WTC11 (cell line): ENCODE results near the gene MIP. TPM values are rescaled to one million over a fixed set of nuclear protein-coding genes. Genes with fewer than 3 reads are reported as not detected.

Source experiments
- ATAC-seq: fragments of 200-7000 bp; cut with Tn5 transposase; 2 replicates; pipeline ENCODE4 v1.10.0; 2021; ENCODE audit warnings: mild to moderate bottlenecking, moderate library complexity
- CTCF ChIA-PET: fragments of 300-600 bp; sonication (Branson Sonifier 250); formaldehyde crosslinking; loops from one replicate; lab custom pipeline; 2021; ENCODE audit warnings: antibody characterized with exemption; lab: Charles Lee
- POLR2A ChIA-PET: fragments of 350-600 bp; sonication (Branson Sonifier 250); formaldehyde crosslinking; loops from one replicate; lab custom pipeline; 2021; ENCODE audit warnings: antibody characterized with exemption; lab: Charles Lee
- DNase-seq: peaks from one replicate; pipeline ENCODE4 v3.0.0; 2021; ENCODE audit warnings: low spot score
- H3K27ac Mint-ChIP-seq: 2 replicates; pipeline ENCODE4 v1.8.0; 2021; ENCODE audit warnings: mixed read lengths
- H3K27me3 Mint-ChIP-seq: 2 replicates; pipeline ENCODE4 v1.8.0; 2021; ENCODE audit warnings: low read depth, mild to moderate bottlenecking, moderate library complexity, mixed read lengths
- H3K36me3 Mint-ChIP-seq: 2 replicates; pipeline ENCODE4 v1.8.0; 2021; ENCODE audit warnings: mixed read lengths
- H3K4me1 Mint-ChIP-seq: 2 replicates; pipeline ENCODE4 v1.8.0; 2022; ENCODE audit warnings: mixed read lengths
- H3K4me3 Mint-ChIP-seq: 2 replicates; pipeline ENCODE4 v1.8.0; 2021; ENCODE audit warnings: mild to moderate bottlenecking, moderate library complexity, mixed read lengths
- H3K9me3 Mint-ChIP-seq: 2 replicates; pipeline ENCODE4 v1.8.0; 2021; ENCODE audit warnings: mixed read lengths
- AR ChIP-seq: fragments of 250-450 bp; sonication (Bioruptor Pico); IDR thresholded peaks from 2 replicates; pipeline ENCODE4 v1.9.0; 2021; ENCODE audit warnings: mild to moderate bottlenecking
- ATF6 ChIP-seq: sonication (generic); formaldehyde crosslinking; IDR thresholded peaks from 2 replicates; pipeline ENCODE4 v1.8.1; 2023; ENCODE audit warnings: mild to moderate bottlenecking, missing genetic modification reagents
- FOXP4 ChIP-seq: sonication (generic); formaldehyde crosslinking; IDR thresholded peaks from 2 replicates; pipeline ENCODE4 v1.8.0; 2022; ENCODE audit warnings: mild to moderate bottlenecking, missing genetic modification reagents
- HMGXB4 ChIP-seq: sonication (generic); formaldehyde crosslinking; IDR thresholded peaks from 2 replicates; pipeline ENCODE4 v1.8.1; 2023; ENCODE audit warnings: mild to moderate bottlenecking, moderate library complexity, missing genetic modification reagents
- MXD4 ChIP-seq: fragments of 250-450 bp; sonication (Bioruptor Pico); IDR thresholded peaks from 2 replicates; pipeline ENCODE4 v1.8.0; 2021; ENCODE audit warnings: mild to moderate bottlenecking, moderate library complexity, borderline replicate concordance
- MYBL2 ChIP-seq: sonication (generic); formaldehyde crosslinking; IDR thresholded peaks from 2 replicates; pipeline ENCODE4 v1.8.1; 2023; ENCODE audit warnings: mild to moderate bottlenecking, moderate library complexity, missing genetic modification reagents
- NR1H2 ChIP-seq: sonication (generic); formaldehyde crosslinking; IDR thresholded peaks from 2 replicates; pipeline ENCODE4 v1.9.0; 2021; ENCODE audit warnings: mild to moderate bottlenecking, moderate library complexity, missing genetic modification reagents
- NR3C1 ChIP-seq: sonication (generic); formaldehyde crosslinking; conservative IDR thresholded peaks from 2 replicates; pipeline ENCODE4 v1.8.1; 2023; ENCODE audit warnings: low read depth, mild to moderate bottlenecking, missing genetic modification reagents
- RELA ChIP-seq: sonication (generic); formaldehyde crosslinking; IDR thresholded peaks from 2 replicates; pipeline ENCODE4 v1.8.1; 2022; ENCODE audit warnings: missing genetic modification reagents, mild to moderate bottlenecking, borderline replicate concordance
- RORB ChIP-seq: fragments of 250-450 bp; sonication (Bioruptor Pico); IDR thresholded peaks from 2 replicates; pipeline ENCODE4 v1.9.0; 2021; ENCODE audit warnings: mild to moderate bottlenecking
- SMAD4 ChIP-seq: sonication (generic); formaldehyde crosslinking; IDR thresholded peaks from 2 replicates; pipeline ENCODE4 v1.8.0; 2022; ENCODE audit warnings: mild to moderate bottlenecking, missing genetic modification reagents
- SP1 ChIP-seq: sonication (generic); formaldehyde crosslinking; conservative IDR thresholded peaks from 2 replicates; pipeline ENCODE4 v1.8.1; 2022; ENCODE audit warnings: missing genetic modification reagents
- TP53 ChIP-seq: sonication (generic); formaldehyde crosslinking; IDR thresholded peaks from 2 replicates; pipeline ENCODE4 v1.8.1; 2023; ENCODE audit warnings: mild to moderate bottlenecking, missing genetic modification reagents
- ZBTB21 ChIP-seq: sonication (generic); formaldehyde crosslinking; IDR thresholded peaks from 2 replicates; pipeline ENCODE4 v1.8.1; 2023; ENCODE audit warnings: mild to moderate bottlenecking, missing genetic modification reagents, borderline replicate concordance
- ZBTB43 ChIP-seq: sonication (generic); formaldehyde crosslinking; IDR thresholded peaks from 2 replicates; pipeline ENCODE4 v1.8.1; 2023; ENCODE audit warnings: mild to moderate bottlenecking, missing genetic modification reagents
- ZNF396 ChIP-seq: fragments of 250-450 bp; sonication (Bioruptor Pico); IDR thresholded peaks from 2 replicates; pipeline ENCODE4 v1.8.0; 2021; ENCODE audit warnings: mild to moderate bottlenecking, moderate library complexity, borderline replicate concordance
- total RNA-seq: library from RNA; stranded (reverse); gene quantifications from 3 replicates; pipeline ENCODE4 v1.2.3, GENCODE V29; 2021

MIP gene
- total RNA-seq, 1 experiment from 2014 or later: not detected

GRCh38 chr12:56431288-56431687 is 23.2 kb downstream of the MIP start:
- POLR2A ChIA-PET: interaction anchor here (0.7 kb wide), 1 partner anchor 165 kb away, joined by 5 read pairs; no protein-coding TSS in a partner anchor
- Mint-ChIP-seq H3K4me1 (no peaks in the 10 kb centered on the region), H3K36me3 (peaks cover 41% of the 10 kb centered on the region), H3K27ac (no peak overlapping the region), H3K4me3 (no peak overlapping the region), H3K27me3 (no peaks in the 10 kb centered on the region), H3K9me3 (no peaks in the 10 kb centered on the region)
- CTCF ChIA-PET: interaction anchor here (1.2 kb wide), 1 partner anchor 33 kb away, joined by 3 read pairs; no protein-coding TSS in a partner anchor
- DNase-seq (no peak), ATAC-seq (no peak)
- TF ChIP-seq ATF6 (CRISPR knock-in tag) (no peak), MXD4 (CRISPR knock-in tag) (no peak), NR1H2 (CRISPR knock-in tag) (no peak), SMAD4 (CRISPR knock-in tag) (no peak), TP53 (CRISPR knock-in tag) (no peak), ZNF396 (no peak), NR3C1 (CRISPR knock-in tag) (no peak), FOXP4 (no peak)

- H3K4me3 Mint-ChIP-seq: no peak overlapping the region
- H3K27ac Mint-ChIP-seq: no peak overlapping the region
- DNase-seq (no peak), ATAC-seq (no peak)
- H3K36me3 Mint-ChIP-seq: peaks cover 66% of the 10 kb centered on the region
- no peak for TF ChIP-seq ZBTB21
- no peak for TF ChIP-seq FOXP4
- no peak for TF ChIP-seq SP1 (CRISPR knock-in tag)
- TF ChIP-seq RORB (CRISPR knock-in tag): no peak
- no peak for TF ChIP-seq MYBL2 (CRISPR knock-in tag)
- no peak for TF ChIP-seq HMGXB4 (CRISPR knock-in tag)
- TF ChIP-seq RELA (CRISPR knock-in tag): no peak
- no peak for TF ChIP-seq SMAD4 (CRISPR knock-in tag)
- no peak for TF ChIP-seq ZBTB43 (CRISPR knock-in tag)
- TF ChIP-seq AR (CRISPR knock-in tag): no peak
- H3K4me1 Mint-ChIP-seq: no peaks in the 10 kb centered on the region
- CTCF ChIA-PET: interaction anchor here (1.9 kb wide), 1 partner anchor 38 kb away, joined by 6 read pairs; no protein-coding TSS in a partner anchor
- no peaks in the 10 kb centered on the region for H3K9me3 Mint-ChIP-seq
- H3K27me3 Mint-ChIP-seq: no peaks in the 10 kb centered on the region
- POLR2A ChIA-PET: no interaction called here
Measured at GRCh38 chr12:56425940-56426438, 28.5 kb downstream of the MIP start.
